GM12878 (cell line): ENCODE results near the gene DDX42. TPM values are rescaled to one million over a fixed set of nuclear protein-coding genes. Genes with fewer than 3 reads are reported as not detected.

Experiments
- ATAC-seq: fragments of 200-7000 bp; cut with Tn5 transposase; 3 replicates; pipeline ENCODE4 v1.9.1; 2020; ENCODE audit warnings: mild to moderate bottlenecking, moderate library complexity
- BruUV-seq: library from RNA; stranded (reverse); fragments of 400-500 nt; replicated peaks from 2 replicates; lab custom pipeline; 2021; lab: Mats Ljungman, UMichigan
- CTCF ChIA-PET: fragments of 300-600 bp; sonication (Branson Sonifier 250); formaldehyde crosslinking; extraction: SDS; loops from one replicate; lab custom pipeline; 2021; ENCODE audit warnings: inconsistent platforms; lab: Yijun Ruan, JAX
- POLR2A ChIA-PET: fragments of 350-600 bp; formaldehyde crosslinking; extraction: SDS; loops from one replicate; lab custom pipeline; 2021; ENCODE audit warnings: inconsistent platforms; lab: Charles Lee
- RAD21 ChIA-PET: fragments of 300-600 bp; sonication (Branson Sonifier 250); formaldehyde crosslinking; loops from one replicate; lab custom pipeline; 2023; ENCODE audit warnings: antibody characterized with exemption; ENCODE audit not compliant: unreplicated experiment; lab: Charles Lee
- SMC1A ChIA-PET: fragments of 300-600 bp; sonication (Branson Sonifier 250); formaldehyde crosslinking; loops from one replicate; lab custom pipeline; 2023; ENCODE audit not compliant: unreplicated experiment, uncharacterized antibody; lab: Charles Lee
- DNase-seq: peaks from one replicate; pipeline ENCODE4 v3.0.0-alpha.2; 2011; ENCODE audit warnings: low read depth, low spot score
- FAIRE-seq: peaks from 3 replicates; lab custom pipeline; 2011; peaks lifted over from hg19 to GRCh38; lab: Jason Lieb, UNC
- H2AFZ ChIP-seq: 2 replicates; pipeline ENCODE4 v1.6.0; 2011; ENCODE audit warnings: low read depth, low read length, control low read depth; ENCODE audit not compliant: control insufficient read depth
- H3K27ac ChIP-seq: 2 replicates; pipeline ENCODE4 v1.5.1; 2011; ENCODE audit warnings: control low read depth; ENCODE audit not compliant: control insufficient read depth, insufficient read depth
- H3K27me3 ChIP-seq, 2 experiments: replicated peaks in 1 of 2; 2 replicates each; pipeline versions ENCODE4 v1.6.0 to v1.6.1; 2011; ENCODE audit warnings: low read length in 1 of 2; ENCODE audit not compliant: control insufficient read depth in 2 of 2, insufficient read depth in 2 of 2
- H3K36me3 ChIP-seq, 2 experiments: 2 replicates each; pipeline ENCODE4 v1.5.1; 2011; ENCODE audit warnings: low read length in 1 of 2; ENCODE audit not compliant: control insufficient read depth in 2 of 2, insufficient read depth in 2 of 2
- H3K4me1 ChIP-seq: 2 replicates; pipeline ENCODE4 v1.6.1; 2011; ENCODE audit warnings: mild to moderate bottlenecking, low read length, moderate library complexity, mixed read lengths; ENCODE audit not compliant: control insufficient read depth, insufficient read depth
- H3K4me2 ChIP-seq: 2 replicates; pipeline ENCODE4 v1.6.0; 2011; ENCODE audit warnings: control low read depth; ENCODE audit not compliant: control insufficient read depth, insufficient read depth
- H3K4me3 ChIP-seq: fragments of 200-600 bp; sonication (generic); 2 replicates; pipeline ENCODE4 v1.5.1; 2016
- H3K79me2 ChIP-seq: 2 replicates; pipeline ENCODE4 v1.6.0; 2011; ENCODE audit warnings: low read length; ENCODE audit not compliant: control insufficient read depth, insufficient read depth
- H3K9ac ChIP-seq: 2 replicates; pipeline ENCODE4 v1.8.0; 2011; ENCODE audit warnings: low read length, control low read depth, mixed read lengths; ENCODE audit not compliant: control insufficient read depth, insufficient read depth
- H3K9me3 ChIP-seq: replicated peaks from 3 replicates; pipeline ENCODE4 v1.5.1; 2011; ENCODE audit warnings: mild to moderate bottlenecking, low read length; ENCODE audit not compliant: control insufficient read depth, insufficient read depth
- H4K20me1 ChIP-seq: 2 replicates; pipeline ENCODE4 v1.6.0; 2011; ENCODE audit not compliant: control insufficient read depth, insufficient read depth
- CBX3 ChIP-seq: fragments of 200-600 bp; sonication (generic); IDR thresholded peaks from 2 replicates; pipeline ENCODE4 v1.6.1; 2016; ENCODE audit warnings: low read depth, borderline replicate concordance
- CBX5 ChIP-seq: sonication (generic); IDR thresholded peaks from 2 replicates; pipeline ENCODE4 v1.6.1; 2016; ENCODE audit warnings: low read depth, moderate library complexity, mild to moderate bottlenecking, inconsistent platforms
- JUNB ChIP-seq: IDR thresholded peaks from 2 replicates; pipeline ENCODE4 v1.6.1; 2016; ENCODE audit warnings: antibody characterized with exemption, mild to moderate bottlenecking
- MEF2A ChIP-seq: IDR thresholded peaks from 2 replicates; pipeline ENCODE4 v1.6.1; 2011; ENCODE audit warnings: low read depth, mild to moderate bottlenecking, low read length, moderate library complexity; ENCODE audit not compliant: insufficient read depth
- MEF2B ChIP-seq: fragments of 450-650 bp; IDR thresholded peaks from 2 replicates; pipeline ENCODE4 v1.6.1; 2018; ENCODE audit warnings: mild to moderate bottlenecking, moderate library complexity; ENCODE audit not compliant: partially characterized antibody, poor library complexity, severe bottlenecking
- RBBP5 ChIP-seq: fragments of 200-600 bp; sonication (generic); conservative IDR thresholded peaks from 2 replicates; pipeline ENCODE4 v1.6.1; 2016
- YY1 ChIP-seq: IDR thresholded peaks from 2 replicates; pipeline ENCODE4 v1.6.1; 2011; ENCODE audit warnings: low read depth, mild to moderate bottlenecking, low read length
- WGBS: methylation state at CpG from one replicate; pipeline ENCODE4 v1.1.6; 2016; ENCODE audit warnings: low lambda C conversion rate; ENCODE audit not compliant: insufficient replicate concordance, insufficient coverage; ENCODE audit errors: missing lambda C conversion rate; 5-methylcytosine and 5-hydroxymethylcytosine counted together
- in situ Hi-C: fragments of 300-500 bp; cut with MboI; formaldehyde crosslinking; loops from 9 replicates; pipeline ENCODE4 v1.14.3; 2018; ENCODE audit warnings: mixed read lengths
- intact Hi-C: fragments of 100-400 bp; cut with micrococcal nuclease; formaldehyde crosslinking; loops from one replicate; pipeline ENCODE4 v1.14.2; 2022; ENCODE audit not compliant: unreplicated experiment
- polyA plus RNA-seq, 11 experiments: library from polyadenylated mRNA; depleted of rRNA in 4 of 11; unstranded in 6 of 11; stranded (reverse) in 5 of 11; fragments of >200 nt; fragmentation: Nextera tagmentation in 4 of 11; fragmentation: Illumina TruSeq in 1 of 11; extraction: Ambion mirVana in 4 of 11; extraction: Trizol in 1 of 11; gene quantifications; 1 replicate in 1 of 11; 2 replicates in 10 of 11; pipeline versions ENCODE4 v1.2.1 to v1.2.3, GENCODE V29; 2011 to 2016; ENCODE audit warnings: inconsistent platforms in 2 of 11, missing spikeins in 2 of 11, low read depth in 1 of 11
- total RNA-seq, 4 experiments: library from RNA; depleted of rRNA in 3 of 4; stranded (reverse); fragments of >200 nt in 3 of 4; fragmentation: Illumina TruSeq in 1 of 4; extraction: Trizol in 1 of 4; gene quantifications; 2 replicates each; pipeline versions ENCODE4 v1.2.1 to v1.2.3, GENCODE V29; 2013 to 2021
- TF ChIP-seq, protein P1 (sequence below): IDR thresholded peaks from 2 replicates; pipeline ENCODE4 v1.6.1; 2011; ENCODE audit warnings: mild to moderate bottlenecking, low read depth, low read length, moderate library complexity; ENCODE audit not compliant: insufficient replicate concordance
- TF ChIP-seq, protein P2 (sequence below): fragments of 450-650 bp; conservative IDR thresholded peaks from 2 replicates; pipeline ENCODE4 v1.6.1; 2017; ENCODE audit warnings: mild to moderate bottlenecking, moderate library complexity
- TF ChIP-seq, protein P3 (sequence below): fragments of 450-650 bp; formaldehyde crosslinking; IDR thresholded peaks from 2 replicates; pipeline ENCODE4 v1.4.0; 2020; ENCODE audit warnings: mild to moderate bottlenecking, moderate library complexity

Gene DDX42
- total and polyA plus RNA-seq, 10 of the 15 experiments (the other 5 are each of a cell fraction or from before 2014, with no cell fraction given): 14.6 to 147 (median 65.3) TPM

DNA sequence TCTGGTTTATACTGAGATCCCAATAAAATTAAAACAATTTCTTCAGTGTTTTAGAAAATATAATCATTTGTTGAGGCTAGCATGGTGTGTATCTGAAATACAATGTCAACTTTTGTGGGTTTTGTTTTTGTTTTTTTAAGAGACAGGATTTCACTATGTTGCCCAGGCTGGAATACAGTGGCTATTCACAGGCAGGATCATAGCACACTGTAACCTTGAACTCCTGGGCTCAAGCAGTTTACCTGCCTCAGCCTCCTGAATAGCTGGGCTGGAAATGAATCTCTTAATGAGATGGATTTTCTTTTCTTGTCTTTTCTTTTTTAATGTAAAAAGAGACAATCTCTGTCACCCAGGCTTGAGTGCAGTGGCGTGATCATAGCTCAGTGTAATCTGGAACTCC, 12.1 kb downstream of the DDX42 start (continued):
- TF ChIP-seq, protein P1, sequence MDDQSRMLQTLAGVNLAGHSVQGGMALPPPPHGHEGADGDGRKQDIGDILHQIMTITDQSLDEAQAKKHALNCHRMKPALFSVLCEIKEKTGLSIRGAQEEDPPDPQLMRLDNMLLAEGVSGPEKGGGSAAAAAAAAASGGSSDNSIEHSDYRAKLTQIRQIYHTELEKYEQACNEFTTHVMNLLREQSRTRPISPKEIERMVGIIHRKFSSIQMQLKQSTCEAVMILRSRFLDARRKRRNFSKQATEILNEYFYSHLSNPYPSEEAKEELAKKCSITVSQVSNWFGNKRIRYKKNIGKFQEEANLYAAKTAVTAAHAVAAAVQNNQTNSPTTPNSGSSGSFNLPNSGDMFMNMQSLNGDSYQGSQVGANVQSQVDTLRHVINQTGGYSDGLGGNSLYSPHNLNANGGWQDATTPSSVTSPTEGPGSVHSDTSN: no peak
- TF ChIP-seq CBX5 (no peak), YY1 (no peak)
- TF ChIP-seq, protein P2, sequence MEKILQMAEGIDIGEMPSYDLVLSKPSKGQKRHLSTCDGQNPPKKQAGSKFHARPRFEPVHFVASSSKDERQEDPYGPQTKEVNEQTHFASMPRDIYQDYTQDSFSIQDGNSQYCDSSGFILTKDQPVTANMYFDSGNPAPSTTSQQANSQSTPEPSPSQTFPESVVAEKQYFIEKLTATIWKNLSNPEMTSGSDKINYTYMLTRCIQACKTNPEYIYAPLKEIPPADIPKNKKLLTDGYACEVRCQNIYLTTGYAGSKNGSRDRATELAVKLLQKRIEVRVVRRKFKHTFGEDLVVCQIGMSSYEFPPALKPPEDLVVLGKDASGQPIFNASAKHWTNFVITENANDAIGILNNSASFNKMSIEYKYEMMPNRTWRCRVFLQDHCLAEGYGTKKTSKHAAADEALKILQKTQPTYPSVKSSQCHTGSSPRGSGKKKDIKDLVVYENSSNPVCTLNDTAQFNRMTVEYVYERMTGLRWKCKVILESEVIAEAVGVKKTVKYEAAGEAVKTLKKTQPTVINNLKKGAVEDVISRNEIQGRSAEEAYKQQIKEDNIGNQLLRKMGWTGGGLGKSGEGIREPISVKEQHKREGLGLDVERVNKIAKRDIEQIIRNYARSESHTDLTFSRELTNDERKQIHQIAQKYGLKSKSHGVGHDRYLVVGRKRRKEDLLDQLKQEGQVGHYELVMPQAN: no peak
- TF ChIP-seq, all 136 proteins: peak for 0

DNA sequence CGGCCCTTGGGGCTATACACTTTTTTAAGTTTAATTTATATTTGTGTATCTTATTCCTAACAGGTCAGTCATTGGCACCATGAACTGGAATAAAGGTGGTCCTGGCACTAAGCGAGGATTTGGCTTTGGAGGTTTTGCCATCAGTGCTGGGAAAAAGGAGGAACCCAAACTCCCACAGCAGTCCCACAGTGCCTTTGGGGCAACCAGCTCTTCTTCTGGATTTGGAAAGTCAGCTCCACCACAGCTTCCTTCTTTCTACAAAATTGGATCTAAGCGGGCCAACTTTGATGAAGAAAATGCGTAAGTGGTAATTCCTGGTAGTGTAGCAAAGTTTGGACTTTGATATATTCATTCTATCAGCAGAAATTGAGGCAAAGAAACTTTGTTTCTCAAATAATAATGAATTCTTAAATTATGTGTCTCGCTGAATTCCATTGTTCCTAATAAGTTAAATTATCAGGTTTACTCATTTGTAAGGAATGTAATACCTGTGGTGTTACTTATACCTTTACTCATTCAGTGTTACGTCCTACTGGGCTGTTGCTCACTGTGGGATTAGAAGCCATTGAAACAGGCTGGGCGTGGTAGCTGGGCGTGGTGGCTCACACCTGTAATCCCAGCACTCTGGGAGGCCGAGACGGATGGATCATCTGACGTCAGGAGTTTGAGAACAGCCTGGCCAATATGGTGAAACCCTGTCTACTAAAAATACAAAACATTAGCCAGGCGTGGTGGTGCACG, 13.2 kb downstream of the DDX42 start:
- SMC1A ChIA-PET: interaction anchor here (1.0 to 1.1 kb wide), 2 partner anchors 20 to 89 kb away, joined by 3 read pairs; no protein-coding TSS in a partner anchor
- DNase-seq (no peak), FAIRE-seq (no peak), ATAC-seq (no peak)
- Histone ChIP-seq H3K4me1 (peaks cover 8% of the 10 kb centered on the region; the same call in 1 of the 2 replicates), H3K36me3 (peaks cover 6 to 8% of the 10 kb centered on the region in 2 experiments), H2AFZ (no peak overlapping the region), H3K9me3 (no peaks in the 10 kb centered on the region), H3K27me3 (no peaks in the 10 kb centered on the region), H3K9ac (no peak overlapping the region), H4K20me1 (no peaks in the 10 kb centered on the region), H3K4me3 (no peak overlapping the region), H3K79me2 (peaks cover 38% of the 10 kb centered on the region), H3K27ac (no peak overlapping the region), H3K4me2 (no peak overlapping the region)
- 98% methylated on average over 13 of the region's 13 CpGs for WGBS
- in situ Hi-C loops: no loop called here
- RAD21 ChIA-PET: interaction anchor here (0.8 kb wide), 1 partner anchor 11 kb away, joined by 3 read pairs; no protein-coding TSS in a partner anchor
- intact Hi-C loops: no loop called here
- CTCF ChIA-PET: interaction anchor here (0.7 kb wide), 1 partner anchor 11 kb away, joined by 4 read pairs; no protein-coding TSS in a partner anchor
- TF ChIP-seq CBX3: no peak
- no peak for TF ChIP-seq MEF2A
- TF ChIP-seq JUNB: no peak
- TF ChIP-seq RBBP5: no peak
- TF ChIP-seq MEF2B: no peak
- TF ChIP-seq, protein P3, sequence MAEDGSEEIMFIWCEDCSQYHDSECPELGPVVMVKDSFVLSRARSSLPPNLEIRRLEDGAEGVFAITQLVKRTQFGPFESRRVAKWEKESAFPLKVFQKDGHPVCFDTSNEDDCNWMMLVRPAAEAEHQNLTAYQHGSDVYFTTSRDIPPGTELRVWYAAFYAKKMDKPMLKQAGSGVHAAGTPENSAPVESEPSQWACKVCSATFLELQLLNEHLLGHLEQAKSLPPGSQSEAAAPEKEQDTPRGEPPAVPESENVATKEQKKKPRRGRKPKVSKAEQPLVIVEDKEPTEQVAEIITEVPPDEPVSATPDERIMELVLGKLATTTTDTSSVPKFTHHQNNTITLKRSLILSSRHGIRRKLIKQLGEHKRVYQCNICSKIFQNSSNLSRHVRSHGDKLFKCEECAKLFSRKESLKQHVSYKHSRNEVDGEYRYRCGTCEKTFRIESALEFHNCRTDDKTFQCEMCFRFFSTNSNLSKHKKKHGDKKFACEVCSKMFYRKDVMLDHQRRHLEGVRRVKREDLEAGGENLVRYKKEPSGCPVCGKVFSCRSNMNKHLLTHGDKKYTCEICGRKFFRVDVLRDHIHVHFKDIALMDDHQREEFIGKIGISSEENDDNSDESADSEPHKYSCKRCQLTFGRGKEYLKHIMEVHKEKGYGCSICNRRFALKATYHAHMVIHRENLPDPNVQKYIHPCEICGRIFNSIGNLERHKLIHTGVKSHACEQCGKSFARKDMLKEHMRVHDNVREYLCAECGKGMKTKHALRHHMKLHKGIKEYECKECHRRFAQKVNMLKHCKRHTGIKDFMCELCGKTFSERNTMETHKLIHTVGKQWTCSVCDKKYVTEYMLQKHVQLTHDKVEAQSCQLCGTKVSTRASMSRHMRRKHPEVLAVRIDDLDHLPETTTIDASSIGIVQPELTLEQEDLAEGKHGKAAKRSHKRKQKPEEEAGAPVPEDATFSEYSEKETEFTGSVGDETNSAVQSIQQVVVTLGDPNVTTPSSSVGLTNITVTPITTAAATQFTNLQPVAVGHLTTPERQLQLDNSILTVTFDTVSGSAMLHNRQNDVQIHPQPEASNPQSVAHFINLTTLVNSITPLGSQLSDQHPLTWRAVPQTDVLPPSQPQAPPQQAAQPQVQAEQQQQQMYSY (CRISPR knock-in tag): no peak
- no TSS peak for BruUV-seq
- POLR2A ChIA-PET: interaction anchor here (0.6 to 5.6 kb wide), 3 partner anchors 9 to 18 kb away, joined by 3 to 49 read pairs (median 4); partner anchors contain the start of genes CCDC47 and DDX42
